ENCODE data around the gene RPL19.

DNA sequence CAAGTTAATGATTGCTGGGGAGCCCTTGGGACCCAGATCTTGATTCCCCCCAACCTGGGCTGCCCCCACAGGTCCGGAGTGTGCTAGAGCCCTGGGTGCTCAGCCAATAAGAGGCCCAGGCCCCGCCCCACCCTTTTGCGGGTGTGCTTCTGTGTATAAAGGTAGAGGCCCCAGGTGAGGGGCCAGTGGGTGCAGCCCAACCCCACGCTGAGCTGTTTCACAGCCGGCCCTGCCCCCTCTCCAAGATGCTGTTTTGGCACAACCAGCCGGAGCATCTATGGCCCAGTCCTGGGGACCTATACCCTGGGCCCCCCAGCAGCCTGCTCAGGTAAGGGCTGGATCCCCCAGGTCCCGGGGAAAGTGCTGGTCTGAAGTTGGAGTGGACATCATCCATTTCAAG lies 37.5 kb downstream of the RPL19 start:
- TF ChIP-seq, protein P1, sequence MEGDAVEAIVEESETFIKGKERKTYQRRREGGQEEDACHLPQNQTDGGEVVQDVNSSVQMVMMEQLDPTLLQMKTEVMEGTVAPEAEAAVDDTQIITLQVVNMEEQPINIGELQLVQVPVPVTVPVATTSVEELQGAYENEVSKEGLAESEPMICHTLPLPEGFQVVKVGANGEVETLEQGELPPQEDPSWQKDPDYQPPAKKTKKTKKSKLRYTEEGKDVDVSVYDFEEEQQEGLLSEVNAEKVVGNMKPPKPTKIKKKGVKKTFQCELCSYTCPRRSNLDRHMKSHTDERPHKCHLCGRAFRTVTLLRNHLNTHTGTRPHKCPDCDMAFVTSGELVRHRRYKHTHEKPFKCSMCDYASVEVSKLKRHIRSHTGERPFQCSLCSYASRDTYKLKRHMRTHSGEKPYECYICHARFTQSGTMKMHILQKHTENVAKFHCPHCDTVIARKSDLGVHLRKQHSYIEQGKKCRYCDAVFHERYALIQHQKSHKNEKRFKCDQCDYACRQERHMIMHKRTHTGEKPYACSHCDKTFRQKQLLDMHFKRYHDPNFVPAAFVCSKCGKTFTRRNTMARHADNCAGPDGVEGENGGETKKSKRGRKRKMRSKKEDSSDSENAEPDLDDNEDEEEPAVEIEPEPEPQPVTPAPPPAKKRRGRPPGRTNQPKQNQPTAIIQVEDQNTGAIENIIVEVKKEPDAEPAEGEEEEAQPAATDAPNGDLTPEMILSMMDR (IDR thresholded peaks at IDR 0.05; ENCODE audit: borderline replicate concordance, extremely low read depth, low read length, poor library complexity, severe bottlenecking), result no peak
- TF ChIP-seq EZH2 (IDR thresholded peaks at IDR 0.05; ENCODE audit: borderline replicate concordance, low read depth, low read length, severe bottlenecking), result no peak
